Mammary epithelial cell (primary cell): Measurements from ENCODE around the gene SMIM22.

ENCODE experiments used
- EZH2 ChIP-seq: IDR thresholded peaks from 2 replicates; pipeline ENCODE4 v1.6.1; 2012; ENCODE audit warnings: low read length, inconsistent platforms, borderline replicate concordance
- TF ChIP-seq, protein P1 (sequence below), 2 donors: IDR thresholded peaks in 1 of 2; conservative IDR thresholded peaks in 1 of 2; 2 replicates each; pipeline ENCODE4 v1.5.1; 2011 to 2012; ENCODE audit warnings: inconsistent platforms in 2 of 2, low read length in 2 of 2, mild to moderate bottlenecking in 2 of 2, control low read depth in 1 of 2, low read depth in 1 of 2; ENCODE audit not compliant: insufficient read depth in 1 of 2; ENCODE audit errors: extremely low read depth in 1 of 2

DNA sequence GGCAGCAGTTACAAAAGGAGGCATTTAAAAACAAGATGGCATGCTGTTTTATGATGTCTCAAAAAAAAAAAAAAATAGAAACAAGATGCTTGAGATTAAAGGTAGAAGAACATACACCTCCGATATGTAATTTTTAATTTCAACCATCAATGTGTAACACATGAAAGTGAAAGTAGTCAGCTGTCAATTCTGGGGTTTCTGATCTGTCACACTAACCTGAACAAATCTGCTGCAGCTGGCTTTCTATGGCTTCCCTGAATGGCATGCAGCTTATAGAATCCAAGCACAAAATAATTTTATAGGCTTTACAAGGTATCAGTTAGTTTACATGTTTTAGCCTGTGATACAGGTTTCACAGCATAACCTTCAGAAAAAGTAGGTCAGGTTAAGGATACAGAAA lies 38.4 kb downstream of the SMIM22 start:
- TF ChIP-seq, protein P1, sequence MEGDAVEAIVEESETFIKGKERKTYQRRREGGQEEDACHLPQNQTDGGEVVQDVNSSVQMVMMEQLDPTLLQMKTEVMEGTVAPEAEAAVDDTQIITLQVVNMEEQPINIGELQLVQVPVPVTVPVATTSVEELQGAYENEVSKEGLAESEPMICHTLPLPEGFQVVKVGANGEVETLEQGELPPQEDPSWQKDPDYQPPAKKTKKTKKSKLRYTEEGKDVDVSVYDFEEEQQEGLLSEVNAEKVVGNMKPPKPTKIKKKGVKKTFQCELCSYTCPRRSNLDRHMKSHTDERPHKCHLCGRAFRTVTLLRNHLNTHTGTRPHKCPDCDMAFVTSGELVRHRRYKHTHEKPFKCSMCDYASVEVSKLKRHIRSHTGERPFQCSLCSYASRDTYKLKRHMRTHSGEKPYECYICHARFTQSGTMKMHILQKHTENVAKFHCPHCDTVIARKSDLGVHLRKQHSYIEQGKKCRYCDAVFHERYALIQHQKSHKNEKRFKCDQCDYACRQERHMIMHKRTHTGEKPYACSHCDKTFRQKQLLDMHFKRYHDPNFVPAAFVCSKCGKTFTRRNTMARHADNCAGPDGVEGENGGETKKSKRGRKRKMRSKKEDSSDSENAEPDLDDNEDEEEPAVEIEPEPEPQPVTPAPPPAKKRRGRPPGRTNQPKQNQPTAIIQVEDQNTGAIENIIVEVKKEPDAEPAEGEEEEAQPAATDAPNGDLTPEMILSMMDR (conservative IDR thresholded peaks at IDR 0.05 in 1 of 2, IDR thresholded peaks at IDR 0.05 in 1 of 2; ENCODE audit: extremely low read depth in 1 of 2, insufficient read depth in 1 of 2, low read depth in 1 of 2, low read length in 2 of 2) = no peak
- no peak for TF ChIP-seq EZH2
